Medulla oblongata (tissue), 1 donor: ENCODE results near the gene C14orf119.

Experiments used
- DNase-seq: peaks from one replicate; pipeline ENCODE4 v3.0.0-alpha.2; 2015; ENCODE audit errors: extremely low spot score

The C14orf119 gene

DNA sequence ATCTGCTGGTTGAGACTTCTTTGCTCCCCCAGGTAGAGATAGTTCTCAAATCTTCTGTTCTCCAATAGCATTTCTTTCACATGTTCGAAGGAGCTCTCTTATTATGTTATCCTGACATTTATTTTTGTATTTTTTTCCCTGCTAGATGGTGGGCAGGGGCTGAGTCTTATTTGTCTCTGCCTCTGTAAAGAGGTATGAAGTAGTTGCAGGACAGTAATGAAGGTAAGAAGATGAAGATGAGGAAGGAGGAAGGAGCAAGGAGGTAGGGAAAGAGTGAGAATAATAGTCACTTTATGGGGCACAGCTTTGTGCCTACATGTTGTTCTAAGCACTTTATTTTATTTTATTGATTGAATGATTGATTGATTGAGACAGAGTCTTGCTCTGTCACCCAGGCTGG lies 14.5 kb downstream of the C14orf119 start:
- DNase-seq = no peak

- DNase-seq = no peak
These were observed 15.5 kb downstream of the C14orf119 start for GRCh38 chr14:23110579-23111365.

DNA sequence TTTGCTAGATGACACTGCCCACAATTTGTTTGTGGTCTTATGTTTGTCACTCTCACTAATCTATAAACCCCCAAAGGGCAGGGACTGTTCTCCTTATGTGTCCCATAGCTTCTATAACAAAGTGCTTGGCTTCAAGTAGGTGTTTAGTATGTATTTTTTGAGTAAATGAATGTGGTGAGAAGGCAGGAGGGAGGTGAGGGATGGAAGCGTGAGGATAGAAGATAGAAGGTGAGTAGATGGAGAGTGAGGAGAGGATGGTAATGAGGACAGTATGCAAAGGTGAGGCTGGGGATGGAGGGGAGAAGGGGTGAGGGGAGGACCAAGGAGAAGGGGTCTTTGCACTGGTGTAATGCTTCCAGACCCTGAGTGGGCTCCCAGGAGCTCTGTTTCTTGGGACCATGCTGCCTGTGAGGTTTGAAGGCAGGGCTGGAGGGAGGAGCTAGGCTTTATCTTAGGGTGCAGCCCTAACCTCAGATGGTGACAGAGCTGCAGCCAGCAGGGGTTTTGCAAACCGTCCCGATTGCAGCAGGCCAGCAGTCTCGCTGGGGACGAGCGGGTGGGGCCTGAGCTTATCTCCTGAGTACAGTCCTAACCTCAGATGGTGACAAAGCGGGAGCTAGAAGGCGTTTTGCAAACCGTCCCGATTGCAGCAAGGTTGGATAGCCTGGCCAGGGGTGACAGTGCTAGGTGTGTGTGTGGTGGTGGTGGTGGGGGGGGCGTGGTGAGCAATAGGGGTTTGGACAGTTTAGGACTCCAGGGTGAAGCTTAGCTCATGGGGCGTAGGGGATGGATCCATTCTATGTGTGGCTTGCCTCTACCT lies 17.3 kb downstream of the C14orf119 start:
- DNase-seq = no peak

DNA sequence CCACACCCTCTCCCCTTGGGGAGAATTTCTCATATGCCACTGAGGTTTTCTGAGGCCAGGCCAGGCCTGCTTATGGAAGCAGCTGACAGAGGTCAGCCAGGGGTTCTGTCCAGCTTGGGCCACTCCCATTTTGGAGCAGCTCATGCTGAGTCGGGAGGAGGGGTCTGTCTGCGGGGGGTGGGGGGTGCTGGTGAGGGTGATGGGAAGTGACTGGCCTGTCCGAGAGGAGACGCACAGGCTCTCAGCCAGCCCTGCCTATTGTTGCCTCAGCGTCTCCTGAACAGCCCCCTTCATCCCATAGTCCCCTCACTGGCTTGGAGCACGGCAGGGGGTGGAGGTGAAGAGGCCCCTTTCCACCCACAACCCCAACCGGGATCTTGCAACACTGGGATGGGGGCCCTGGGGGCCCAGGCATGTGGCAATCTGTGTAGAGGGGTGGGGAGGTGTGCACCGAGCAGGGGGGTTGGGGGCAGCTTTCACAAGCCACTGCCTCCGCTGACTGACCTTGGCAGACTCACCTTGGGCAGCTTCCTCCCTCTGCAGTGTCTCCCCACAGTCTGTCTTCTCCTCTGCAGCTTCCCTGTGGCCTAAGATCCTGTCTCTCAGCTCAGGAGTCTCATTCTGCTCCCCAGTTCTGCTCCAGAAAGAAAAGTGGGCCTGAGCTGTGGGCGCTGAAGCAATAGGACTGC lies 18.3 kb downstream of the C14orf119 start:
- no peak for DNase-seq

- no peak for DNase-seq
These were observed 18.8 kb downstream of the C14orf119 start for GRCh38 chr14:23114120-23114458.

DNA sequence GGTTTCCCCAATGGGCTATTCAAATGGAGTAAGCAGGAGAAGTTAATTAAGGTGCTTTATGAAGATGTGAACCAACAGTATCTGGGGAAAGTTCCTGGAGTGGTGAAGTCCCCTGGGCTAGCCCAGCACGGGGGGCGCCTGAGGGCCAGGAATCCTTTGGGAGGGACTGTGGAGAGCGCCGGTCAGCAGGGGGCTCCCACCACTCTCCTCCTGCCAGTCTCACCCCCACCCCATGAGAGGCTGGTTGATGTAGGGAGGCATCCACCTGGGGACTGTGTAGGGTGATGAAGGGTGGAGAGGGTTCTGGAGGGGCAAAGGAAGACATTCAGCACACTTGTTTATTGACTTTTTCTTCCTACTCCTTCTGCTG lies 19.3 kb downstream of the C14orf119 start:
- DNase-seq = no peak

- no peak for DNase-seq
These were observed 19.9 kb downstream of the C14orf119 start for GRCh38 chr14:23115039-23115731.

GRCh38 chr14:23115918-23116317 lies 20.6 kb downstream of the C14orf119 start:
- DNase-seq = no peak

DNA sequence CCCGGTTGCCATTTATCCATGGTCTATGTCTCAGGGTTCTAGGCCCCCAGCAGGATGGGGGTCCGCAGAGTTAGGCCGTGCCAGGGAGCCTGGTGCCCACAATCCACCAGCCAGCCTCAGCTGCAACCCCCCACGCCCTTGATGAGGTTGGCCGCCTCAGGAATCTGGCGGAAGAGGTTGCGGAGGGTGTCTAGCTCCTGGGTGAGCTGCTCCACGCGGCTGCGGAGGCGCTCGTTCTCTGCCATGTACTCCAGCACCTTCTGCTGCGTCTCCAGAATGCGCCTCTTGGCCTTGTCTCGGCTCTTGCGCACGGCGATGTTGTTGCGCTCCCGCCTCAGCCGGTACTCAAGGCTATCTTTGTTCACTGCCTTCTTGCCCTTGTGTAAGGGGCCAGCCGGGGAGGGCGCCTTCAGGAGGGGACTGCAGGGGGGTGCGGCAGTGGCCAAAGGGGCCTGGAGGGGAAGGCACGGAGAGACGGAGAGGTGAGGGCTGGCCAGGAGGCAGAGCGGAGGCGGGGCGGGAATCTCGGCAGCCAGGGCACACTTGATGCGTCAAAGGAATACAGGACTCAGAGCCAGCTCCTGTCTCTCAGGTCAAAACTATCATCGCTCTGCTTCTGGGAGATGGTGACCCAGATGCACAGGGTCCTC lies 22.2 kb downstream of the C14orf119 start:
- no peak for DNase-seq

DNA sequence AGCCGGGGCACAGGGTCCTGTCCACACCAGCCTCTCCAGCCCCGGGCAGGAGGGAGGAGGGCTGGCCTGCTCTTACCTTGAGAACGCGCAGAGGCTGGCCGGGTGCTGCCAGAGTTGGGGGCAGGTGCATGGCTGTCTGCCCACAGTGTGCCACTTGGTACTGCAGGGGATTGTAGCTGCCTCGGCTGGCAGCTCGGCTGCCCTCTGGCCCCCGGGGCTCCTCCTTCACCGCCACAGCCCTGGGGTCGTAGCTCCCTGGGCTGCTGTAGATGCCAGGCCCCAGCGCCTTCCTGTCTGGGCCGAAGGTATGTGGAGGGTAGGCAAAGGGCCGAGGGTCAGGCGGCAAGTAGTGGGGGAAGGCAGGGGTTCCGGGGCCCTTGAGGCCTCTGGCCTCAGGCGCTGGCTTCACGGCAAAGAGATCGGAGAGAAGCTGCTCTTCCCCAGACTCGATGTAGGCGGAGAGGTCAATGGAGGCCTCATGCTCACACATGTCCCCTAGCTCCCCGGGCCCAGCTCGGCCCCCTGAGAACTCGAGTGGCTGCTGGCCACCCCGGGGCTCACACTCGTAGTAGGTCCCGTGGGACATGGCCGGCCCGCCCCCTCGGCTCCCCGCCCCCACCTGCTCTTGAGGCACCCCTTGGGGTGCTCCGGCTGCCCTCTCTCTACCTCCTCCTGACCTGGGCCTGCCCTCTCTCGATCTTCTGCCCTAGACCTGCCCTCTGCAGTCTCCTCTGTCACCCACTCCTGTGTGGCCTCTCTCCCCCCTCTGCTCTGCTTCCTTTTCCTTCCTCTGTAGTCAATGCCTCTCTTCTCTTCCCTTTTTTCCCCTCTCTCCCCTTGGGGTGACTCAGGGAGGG lies 23.4 kb downstream of the C14orf119 start, which contains the start of gene CEBPE:
Gene CEBPE (minus strand): TSS at position 750 of the 857 bp plus-strand sequence. CDS start 164 bp downstream, at position 586.
- no peak for DNase-seq

GRCh38 chr14:23119363-23120327 lies 24.3 kb downstream of the C14orf119 start:
- DNase-seq = peak; percentile 27

- peak; percentile 95 for DNase-seq
These were observed 25.4 kb downstream of the C14orf119 start for GRCh38 chr14:23120541-23121251.

DNA sequence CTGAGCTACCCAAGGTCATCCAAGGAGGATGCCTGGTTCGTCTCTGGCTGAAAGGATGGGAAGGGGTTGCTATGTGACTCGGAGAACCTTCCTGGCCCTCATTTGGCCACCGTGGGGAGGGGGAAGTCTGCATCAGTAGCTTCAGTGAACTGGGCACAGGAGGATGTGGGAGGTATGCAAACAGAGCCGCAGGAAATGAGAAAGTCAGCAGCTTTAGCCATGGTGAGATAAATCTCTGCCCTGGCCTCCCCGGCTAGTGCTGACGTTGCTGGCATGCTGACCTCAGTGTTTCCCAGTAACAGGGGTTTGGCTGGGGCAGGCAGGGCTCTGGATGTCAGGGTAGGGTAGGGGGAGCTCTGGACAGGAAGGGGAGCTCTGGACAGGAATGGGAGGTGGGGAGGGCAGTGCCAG lies 26.1 kb downstream of the C14orf119 start:
- DNase-seq = peak; percentile 44

DNA sequence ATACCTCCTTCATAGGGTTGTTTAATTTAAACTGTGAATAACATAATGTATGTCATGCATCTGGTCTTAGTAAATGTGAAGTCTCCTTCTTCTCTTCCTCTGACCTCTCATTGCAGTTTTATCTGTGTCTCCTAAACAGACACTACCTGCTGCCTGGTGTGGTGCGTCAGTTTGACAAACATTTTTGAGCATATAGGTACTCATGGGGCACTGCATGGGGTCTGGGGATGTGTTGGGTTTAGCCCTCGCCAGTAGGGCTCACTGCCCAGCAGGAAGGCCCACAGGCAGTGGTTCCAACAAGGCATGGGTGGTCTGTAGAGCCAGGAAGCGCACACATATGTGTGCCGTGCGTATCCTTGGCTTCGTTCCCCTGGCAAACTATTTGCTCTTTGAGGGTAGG lies 26.8 kb downstream of the C14orf119 start:
- DNase-seq = no peak

DNA sequence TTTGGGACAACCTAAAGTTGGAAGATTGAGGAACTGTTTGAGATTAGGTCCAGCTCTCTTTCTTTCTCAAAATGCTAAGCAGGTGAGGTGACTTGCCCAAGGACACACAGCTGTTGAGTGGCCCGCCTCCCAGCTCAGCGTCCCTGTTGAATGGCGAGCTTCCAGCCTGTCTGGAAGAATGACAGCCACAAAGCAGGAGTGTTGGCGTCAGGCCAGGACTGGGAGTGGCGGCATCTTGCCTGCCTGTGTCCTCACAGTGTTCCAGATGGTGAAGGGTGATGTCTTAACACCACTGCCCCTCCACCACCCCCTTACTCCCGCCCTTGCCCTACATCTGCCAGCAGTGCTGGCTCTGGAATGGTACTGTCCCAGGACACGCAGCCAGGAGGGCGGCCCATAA lies 28.1 kb downstream of the C14orf119 start:
- no peak for DNase-seq

GRCh38 chr14:23124337-23124954 lies 29.1 kb downstream of the C14orf119 start:
- DNase-seq = no peak

DNA sequence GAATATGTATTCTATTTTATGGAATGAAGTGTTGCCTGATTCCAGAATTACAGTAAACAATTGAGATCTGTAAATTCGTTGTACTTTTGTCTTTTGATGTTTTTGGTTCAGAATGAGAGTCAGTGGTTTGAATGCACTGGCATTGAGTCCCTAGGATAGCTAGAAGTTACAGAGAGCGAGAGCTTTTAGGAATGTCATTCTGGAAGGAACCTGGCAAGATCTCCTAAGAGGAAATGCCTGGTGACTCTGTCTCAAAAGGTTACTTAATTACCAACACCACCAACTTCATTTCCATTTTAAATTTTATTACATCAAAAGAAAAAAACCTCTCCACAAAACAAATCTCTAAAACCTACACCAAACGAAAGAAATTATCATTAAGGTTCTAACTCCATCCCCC lies 29.7 kb downstream of the C14orf119 start:
- DNase-seq = no peak

DNA sequence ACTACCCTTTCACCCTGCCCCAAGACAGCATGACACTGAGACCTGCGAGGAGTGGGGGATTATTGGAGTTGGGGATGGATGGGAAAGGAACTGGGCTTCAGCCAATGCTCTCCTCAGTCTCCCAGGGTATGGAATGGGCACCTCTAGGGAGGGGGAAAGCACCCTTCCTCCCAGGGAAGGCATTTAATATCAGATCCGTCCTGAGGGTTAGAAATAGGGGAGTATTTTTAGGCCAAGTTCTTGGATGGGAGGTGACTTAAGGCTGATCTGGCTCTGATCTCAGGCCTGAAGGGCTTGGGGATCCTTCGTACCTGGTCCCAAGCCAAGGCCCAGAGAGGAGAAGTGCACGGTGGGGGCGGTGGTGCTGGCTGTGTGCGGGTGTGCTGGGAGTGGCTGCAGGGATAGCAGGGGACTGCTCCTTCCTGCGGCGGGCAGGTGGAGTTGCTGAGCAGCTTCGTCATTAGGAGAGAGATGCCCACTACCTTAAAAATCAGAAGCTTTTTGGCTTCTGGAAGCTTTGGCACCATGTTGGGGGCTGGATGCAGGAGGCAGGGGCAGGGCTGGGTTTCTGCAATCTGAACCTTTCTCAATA lies 30.7 kb downstream of the C14orf119 start:
- DNase-seq = no peak
